GM13977 (cell line): ENCODE data around the gene HAUS1.
A peak's percentile ranks its signal among the peaks of the same experiment; 100 is the strongest.

Source experiments
- DNase-seq: peaks from one replicate; pipeline ENCODE4 v3.0.0; 2012; ENCODE audit warnings: low spot score
- CTCF ChIP-seq: IDR thresholded peaks from 2 replicates; pipeline ENCODE4 v1.5.1; 2012; ENCODE audit warnings: mild to moderate bottlenecking, control low read depth; ENCODE audit not compliant: insufficient read depth; ENCODE audit errors: extremely low read depth, missing control alignments
- in situ Hi-C: fragments of 300-500 bp; cut with MboI; formaldehyde crosslinking; loops from one replicate; pipeline ENCODE4 v1.12.0; 2022; ENCODE audit warnings: low sequenced_read_pairs, low pct_unique_long_range_greater_than_20kb, mixed read lengths, inconsistent platforms; ENCODE audit not compliant: unreplicated experiment

HAUS1 gene

GRCh38 chr18:46071653-46072375 is 32.4 kb upstream of the HAUS1 start, which contains the start of gene PSTPIP2:
PSTPIP2 (minus strand) TSS chr18:46072260; CDS start chr18:46072188, 72 bp downstream.
- in situ Hi-C loops, result no loop called here
- TF ChIP-seq CTCF, result no peak
- peak; percentile 46 for DNase-seq

GRCh38 chr18:46072376-46072867 is 31.8 kb upstream of the HAUS1 start:
- in situ Hi-C loops, result no loop called here
- no peak for DNase-seq
- TF ChIP-seq CTCF, result no peak

GRCh38 chr18:46072959-46073358 is 31.2 kb upstream of the HAUS1 start:
- no peak for TF ChIP-seq CTCF
- no peak for DNase-seq
- in situ Hi-C loops, result no loop called here

- in situ Hi-C loops, result no loop called here
- DNase-seq, result peak; percentile 47
- TF ChIP-seq CTCF, result peak; percentile 62
Observed at GRCh38 chr18:46073474-46074331, 30.5 kb upstream of the HAUS1 start.

GRCh38 chr18:46079336-46079735 is 24.8 kb upstream of the HAUS1 start:
- no peak for TF ChIP-seq CTCF
- no peak for DNase-seq
- in situ Hi-C loops, result no loop called here

- in situ Hi-C loops, result loop anchor here (10.0 kb wide), 1 partner anchor 405 kb away; no protein-coding TSS in a partner anchor
- no peak for DNase-seq
- no peak for TF ChIP-seq CTCF
Observed at GRCh38 chr18:46080156-46080555, 24.0 kb upstream of the HAUS1 start.
